ENCODE results near the gene PLCB1. TPM values are rescaled to one million over a fixed set of nuclear protein-coding genes. Genes with fewer than 3 reads are reported as not detected.

The PLCB1 gene
- total and polyA plus RNA-seq, 2 of the 4 experiments (the other 2 are of a cell fraction) = 5.6 to 16.1 TPM

- Histone ChIP-seq H3K9ac (ENCODE audit: low read depth, low read length) (no peak overlapping the region), H2BK120ac (ENCODE audit: low read depth, low read length) (no peak overlapping the region), H3K4me3 (ENCODE audit: insufficient read depth, low read depth, low read length) (no peak overlapping the region), H3K79me1 (ENCODE audit: low read depth in 1 of 2, low read length in 2 of 2) (no peaks in the 10 kb centered on the region), H3K36me3 (ENCODE audit: control insufficient read depth, insufficient read depth, low read length) (no peaks in the 10 kb centered on the region), H3K4me1 (ENCODE audit: control insufficient read depth, insufficient read depth, low read length) (no peaks in the 10 kb centered on the region), H3K18ac (ENCODE audit: low read depth, low read length) (no peak overlapping the region), H3K56ac (ENCODE audit: extremely low read depth, insufficient read depth, low read length) (no peak overlapping the region), H3K23ac (ENCODE audit: low read depth, low read length) (no peak overlapping the region), H2AFZ (replicated peaks; ENCODE audit: low read length, poor library complexity) (no peak overlapping the region), H3K9me3 (ENCODE audit: control insufficient read depth, insufficient read depth, low read length) (no peaks in the 10 kb centered on the region), H3K27ac (ENCODE audit: insufficient read depth, low read length) (no peak overlapping the region), H4K5ac (ENCODE audit: low read depth, low read length) (no peak overlapping the region), H4K8ac (ENCODE audit: low read depth in 2 of 2, low read length in 2 of 2) (no peak overlapping the region), H3K4ac (ENCODE audit: low read depth, low read length) (no peak overlapping the region), H2AK5ac (ENCODE audit: low read depth, low read length) (no peak overlapping the region), H4K20me1 (ENCODE audit: insufficient read depth, low read length) (no peaks in the 10 kb centered on the region), H2BK15ac (ENCODE audit: low read depth, low read length) (no peak overlapping the region), H2AK9ac (replicated peaks; ENCODE audit: low read depth, low read length, poor library complexity) (no peak overlapping the region), H2BK20ac (ENCODE audit: low read depth, low read length) (no peak overlapping the region), H4K91ac (ENCODE audit: insufficient read depth, low read depth, low read length) (no peak overlapping the region), H3K14ac (replicated peaks; ENCODE audit: low read depth, low read length) (no peak overlapping the region), H3K4me2 (ENCODE audit: low read depth, low read length) (no peak overlapping the region), H2BK5ac (ENCODE audit: low read depth, low read length, poor library complexity, severe bottlenecking) (no peak overlapping the region), H3K27me3 (ENCODE audit: control insufficient read depth, insufficient read depth, low read length) (no peaks in the 10 kb centered on the region), H3K9me1 (ENCODE audit: insufficient read depth, low read length) (no peaks in the 10 kb centered on the region; the same call in 1 of the 2 replicates)
- DNase-seq = no peak
- ChIA-PET CTCF (no interaction called here), POLR2A (ENCODE audit: unreplicated experiment) (no interaction called here)
- intact Hi-C loops (cut with micrococcal nuclease) (no loop called here), dilution Hi-C loops (cut with HindIII; ENCODE audit: low sequenced_read_pairs, unreplicated experiment) (no loop called here), in situ Hi-C loops (cut with MboI; ENCODE audit: low sequenced_read_pairs) (no loop called here)
- TF ChIP-seq BHLHE40 (IDR thresholded peaks at IDR 0.05; ENCODE audit: low read depth, low read length) = no peak
- TF ChIP-seq FOS (IDR thresholded peaks at IDR 0.05; ENCODE audit: low read depth, low read length) = no peak
- TF ChIP-seq MAFK (IDR thresholded peaks at IDR 0.05; ENCODE audit: low read depth, low read length) = peak; percentile 84
- no peak for TF ChIP-seq RFX5 (IDR thresholded peaks at IDR 0.05; ENCODE audit: low read depth, low read length)
- no peak for TF ChIP-seq MXI1 (IDR thresholded peaks at IDR 0.05; ENCODE audit: borderline replicate concordance, low read depth, low read length)
- TF ChIP-seq, protein P1, sequence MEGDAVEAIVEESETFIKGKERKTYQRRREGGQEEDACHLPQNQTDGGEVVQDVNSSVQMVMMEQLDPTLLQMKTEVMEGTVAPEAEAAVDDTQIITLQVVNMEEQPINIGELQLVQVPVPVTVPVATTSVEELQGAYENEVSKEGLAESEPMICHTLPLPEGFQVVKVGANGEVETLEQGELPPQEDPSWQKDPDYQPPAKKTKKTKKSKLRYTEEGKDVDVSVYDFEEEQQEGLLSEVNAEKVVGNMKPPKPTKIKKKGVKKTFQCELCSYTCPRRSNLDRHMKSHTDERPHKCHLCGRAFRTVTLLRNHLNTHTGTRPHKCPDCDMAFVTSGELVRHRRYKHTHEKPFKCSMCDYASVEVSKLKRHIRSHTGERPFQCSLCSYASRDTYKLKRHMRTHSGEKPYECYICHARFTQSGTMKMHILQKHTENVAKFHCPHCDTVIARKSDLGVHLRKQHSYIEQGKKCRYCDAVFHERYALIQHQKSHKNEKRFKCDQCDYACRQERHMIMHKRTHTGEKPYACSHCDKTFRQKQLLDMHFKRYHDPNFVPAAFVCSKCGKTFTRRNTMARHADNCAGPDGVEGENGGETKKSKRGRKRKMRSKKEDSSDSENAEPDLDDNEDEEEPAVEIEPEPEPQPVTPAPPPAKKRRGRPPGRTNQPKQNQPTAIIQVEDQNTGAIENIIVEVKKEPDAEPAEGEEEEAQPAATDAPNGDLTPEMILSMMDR (conservative IDR thresholded peaks at IDR 0.05; ENCODE audit: low read depth, low read length) = no peak
- TF ChIP-seq CHD1 (IDR thresholded peaks at IDR 0.05; ENCODE audit: low read depth, low read length) = no peak
- no TSS peak for BruUV-seq (replicated peaks)
- ATAC-seq (ENCODE audit: low read depth) = no peak
These were observed 378.7 kb downstream of the PLCB1 start for GRCh38 chr20:8510808-8511207.
